Osteocyte (in vitro differentiated cells): ENCODE measurements around the gene ESYT2. TPM values are rescaled to one million over a fixed set of nuclear protein-coding genes. Genes with fewer than 3 reads are reported as not detected.
A peak's percentile ranks its signal among the peaks of the same experiment; 100 is the strongest.

Experiments
- DNase-seq: peaks from one replicate; pipeline ENCODE4 v3.0.0; 2021; ENCODE audit warnings: mixed read lengths; ENCODE audit not compliant: unreplicated experiment; ENCODE audit errors: extremely low spot score
- H3K27ac Mint-ChIP-seq: one replicate; pipeline ENCODE4 v1.8.0; 2021; ENCODE audit warnings: mild to moderate bottlenecking, mixed read lengths; ENCODE audit not compliant: unreplicated experiment
- H3K27me3 Mint-ChIP-seq: one replicate; pipeline ENCODE4 v1.8.0; 2021; ENCODE audit warnings: mixed read lengths; ENCODE audit not compliant: unreplicated experiment
- H3K36me3 Mint-ChIP-seq: one replicate; pipeline ENCODE4 v1.8.0; 2021; ENCODE audit warnings: mixed read lengths; ENCODE audit not compliant: unreplicated experiment
- H3K4me1 Mint-ChIP-seq: one replicate; pipeline ENCODE4 v1.8.0; 2021; ENCODE audit warnings: mixed read lengths; ENCODE audit not compliant: unreplicated experiment
- H3K4me3 Mint-ChIP-seq: one replicate; pipeline ENCODE4 v1.8.0; 2021; ENCODE audit warnings: mild to moderate bottlenecking, moderate library complexity, mixed read lengths; ENCODE audit not compliant: unreplicated experiment
- H3K9me3 Mint-ChIP-seq: one replicate; pipeline ENCODE4 v1.8.0; 2021; ENCODE audit warnings: mixed read lengths; ENCODE audit not compliant: unreplicated experiment
- total RNA-seq: library from RNA; stranded (reverse); gene quantifications from 2 replicates; pipeline ENCODE4 v1.2.1, GENCODE V29; 2021
- TF ChIP-seq, protein P1 (sequence below): fragments of 200-600 bp; sonication (generic); IDR thresholded peaks from 2 replicates; pipeline ENCODE4 v1.5.0; 2021; ENCODE audit warnings: antibody characterized with exemption, mild to moderate bottlenecking, moderate library complexity

The ESYT2 gene
- total RNA-seq, 1 donor from 2014 or later, result 146 TPM

- peaks cover 47% of the 10 kb centered on the region for H3K36me3 Mint-ChIP-seq
- no peaks in the 10 kb centered on the region for H3K4me1 Mint-ChIP-seq
- DNase-seq, result no peak
- H3K27me3 Mint-ChIP-seq, result no peaks in the 10 kb centered on the region
- no peaks in the 10 kb centered on the region for H3K9me3 Mint-ChIP-seq
- H3K4me3 Mint-ChIP-seq, result no peak overlapping the region
- TF ChIP-seq, protein P1, sequence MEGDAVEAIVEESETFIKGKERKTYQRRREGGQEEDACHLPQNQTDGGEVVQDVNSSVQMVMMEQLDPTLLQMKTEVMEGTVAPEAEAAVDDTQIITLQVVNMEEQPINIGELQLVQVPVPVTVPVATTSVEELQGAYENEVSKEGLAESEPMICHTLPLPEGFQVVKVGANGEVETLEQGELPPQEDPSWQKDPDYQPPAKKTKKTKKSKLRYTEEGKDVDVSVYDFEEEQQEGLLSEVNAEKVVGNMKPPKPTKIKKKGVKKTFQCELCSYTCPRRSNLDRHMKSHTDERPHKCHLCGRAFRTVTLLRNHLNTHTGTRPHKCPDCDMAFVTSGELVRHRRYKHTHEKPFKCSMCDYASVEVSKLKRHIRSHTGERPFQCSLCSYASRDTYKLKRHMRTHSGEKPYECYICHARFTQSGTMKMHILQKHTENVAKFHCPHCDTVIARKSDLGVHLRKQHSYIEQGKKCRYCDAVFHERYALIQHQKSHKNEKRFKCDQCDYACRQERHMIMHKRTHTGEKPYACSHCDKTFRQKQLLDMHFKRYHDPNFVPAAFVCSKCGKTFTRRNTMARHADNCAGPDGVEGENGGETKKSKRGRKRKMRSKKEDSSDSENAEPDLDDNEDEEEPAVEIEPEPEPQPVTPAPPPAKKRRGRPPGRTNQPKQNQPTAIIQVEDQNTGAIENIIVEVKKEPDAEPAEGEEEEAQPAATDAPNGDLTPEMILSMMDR, result no peak
- H3K27ac Mint-ChIP-seq, result peak overlapping the region; percentile 9
These were observed 98.6 kb downstream of the ESYT2 start for GRCh38 chr7:158730383-158731346.

DNA sequence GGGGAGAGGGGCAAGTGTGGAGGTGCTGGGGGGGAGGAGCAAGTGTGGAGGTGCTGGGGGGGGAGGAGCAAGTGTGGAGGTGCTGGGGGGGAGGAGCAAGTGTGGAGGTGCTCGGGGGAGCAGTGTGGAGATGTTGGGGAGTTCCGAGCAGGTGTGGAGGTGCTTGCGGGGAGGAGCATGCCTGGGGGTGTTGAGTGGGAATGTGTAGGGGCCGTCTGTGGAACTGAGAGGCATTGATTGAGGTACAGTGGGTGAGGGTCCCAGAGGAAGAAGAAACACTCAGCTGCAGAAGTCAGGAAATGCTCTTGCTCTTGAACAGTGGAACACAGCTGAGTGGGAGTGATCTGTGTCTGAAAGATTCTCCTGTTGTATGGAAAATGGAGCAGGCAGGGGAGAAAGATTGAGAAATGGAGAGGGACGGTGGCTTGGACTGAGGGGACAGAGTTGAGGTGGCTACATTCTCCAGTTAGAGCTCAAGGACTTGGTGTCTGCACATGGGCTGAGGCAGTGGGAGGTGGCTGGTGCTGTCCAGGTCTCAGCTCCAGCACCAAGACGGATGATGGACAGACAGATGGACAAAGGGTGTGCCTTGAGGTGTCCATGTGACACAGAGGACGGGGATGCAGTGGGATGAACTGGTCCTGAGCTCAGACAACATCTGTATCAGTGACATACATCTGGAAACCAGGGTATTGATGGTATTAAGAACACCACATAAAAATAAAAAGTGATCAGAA, 99.5 kb downstream of the ESYT2 start:
- Mint-ChIP-seq H3K27me3 (no peaks in the 10 kb centered on the region), H3K36me3 (peaks cover 39% of the 10 kb centered on the region), H3K4me3 (no peak overlapping the region), H3K4me1 (no peaks in the 10 kb centered on the region), H3K27ac (no peak overlapping the region), H3K9me3 (peaks cover 4% of the 10 kb centered on the region)
- TF ChIP-seq, protein P1, result no peak
- peak; percentile 46 for DNase-seq

DNA sequence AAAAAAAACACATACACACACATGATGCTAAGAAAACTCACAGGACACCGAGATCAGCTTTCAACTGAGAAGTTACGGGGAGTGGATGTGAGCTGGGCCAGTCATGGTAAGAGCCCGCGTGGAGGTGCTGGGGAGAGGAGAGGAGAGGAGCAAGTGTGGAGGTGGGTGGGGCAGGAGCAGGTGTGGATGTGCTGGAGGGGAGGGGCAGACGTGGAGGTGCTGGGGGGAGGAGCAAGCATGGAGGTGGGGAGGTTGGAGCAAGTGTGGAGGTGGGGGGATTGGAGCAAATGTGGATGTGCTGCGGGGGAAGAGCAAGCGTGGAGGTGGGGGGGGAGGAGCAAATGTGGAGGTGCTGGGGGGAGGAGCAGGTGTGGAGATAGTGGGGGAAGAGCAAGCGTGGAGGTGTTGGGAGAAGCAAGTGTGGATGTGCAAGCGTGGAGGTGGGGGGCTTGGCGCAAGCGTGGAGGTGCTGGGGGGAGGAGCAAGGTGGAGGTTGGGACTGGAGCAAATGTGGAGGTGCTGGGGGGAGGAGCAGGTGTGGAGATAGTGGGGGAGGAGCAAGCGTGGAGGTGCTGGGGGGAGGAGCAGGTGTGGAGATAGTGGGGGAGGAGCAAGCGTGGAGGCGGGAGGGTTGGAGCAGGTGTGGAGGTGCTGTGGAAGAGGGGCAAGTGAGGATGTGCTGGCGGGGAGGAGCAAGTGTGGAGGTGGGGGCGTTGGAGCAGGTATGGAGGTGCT, 100.2 kb downstream of the ESYT2 start:
- TF ChIP-seq, protein P1, result no peak
- H3K4me3 Mint-ChIP-seq, result no peak overlapping the region
- no peaks in the 10 kb centered on the region for H3K27me3 Mint-ChIP-seq
- no peaks in the 10 kb centered on the region for H3K4me1 Mint-ChIP-seq
- H3K9me3 Mint-ChIP-seq, result peaks cover 4% of the 10 kb centered on the region
- DNase-seq, result peak; percentile 48
- no peak overlapping the region for H3K27ac Mint-ChIP-seq
- H3K36me3 Mint-ChIP-seq, result peaks cover 32% of the 10 kb centered on the region

DNA sequence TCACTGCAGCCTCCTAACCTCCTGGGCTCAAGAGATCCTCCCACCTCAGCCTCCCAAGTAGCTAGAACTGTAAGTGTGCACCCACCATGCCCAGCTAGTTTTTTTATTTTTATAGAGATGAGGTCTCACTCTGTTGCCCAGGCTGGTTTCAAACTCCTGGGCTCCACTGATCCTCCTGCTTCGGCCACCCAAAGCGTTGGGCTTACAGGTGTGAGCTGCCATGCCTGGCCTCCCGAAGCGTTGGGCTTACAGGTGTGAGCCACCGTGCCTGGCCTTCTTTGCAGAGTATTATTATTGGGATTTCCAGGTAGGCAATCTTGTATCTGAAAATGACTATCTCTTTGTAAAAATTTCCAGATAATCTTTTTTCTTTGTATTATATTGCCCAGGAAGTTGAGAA, 101.6 kb downstream of the ESYT2 start:
- peaks cover 4% of the 10 kb centered on the region for H3K9me3 Mint-ChIP-seq
- TF ChIP-seq, protein P1, result no peak
- H3K4me3 Mint-ChIP-seq, result no peak overlapping the region
- DNase-seq, result peak; percentile 67
- H3K4me1 Mint-ChIP-seq, result no peaks in the 10 kb centered on the region
- H3K36me3 Mint-ChIP-seq, result peaks cover 28% of the 10 kb centered on the region
- no peak overlapping the region for H3K27ac Mint-ChIP-seq
- no peaks in the 10 kb centered on the region for H3K27me3 Mint-ChIP-seq
